ENCODE measurements around the gene LTC4S. TPM values are rescaled to one million over a fixed set of nuclear protein-coding genes. Genes with fewer than 3 reads are reported as not detected.
"Not testable (repeated sequence)": the region's sequence is repeated elsewhere in the genome, so short reads cannot be mapped to it uniquely, and the experiment has no call there.

LTC4S gene
- total RNA-seq, 1 experiment from 2014 or later: not detected

- DNase-seq (ENCODE audit: low read depth): no peak
Measured at GRCh38 chr5:179769271-179769670, 24.5 kb upstream of the LTC4S start.

- no peak for DNase-seq (ENCODE audit: low read depth)
Measured at GRCh38 chr5:179769796-179770195, 24.0 kb upstream of the LTC4S start.

GRCh38 chr5:179771311-179771895 is 22.4 kb upstream of the LTC4S start:
- no peak for DNase-seq (ENCODE audit: low read depth)

- no peak for DNase-seq (ENCODE audit: low read depth)
Measured at GRCh38 chr5:179772351-179772750, 21.4 kb upstream of the LTC4S start.

GRCh38 chr5:179773686-179774040 is 20.1 kb upstream of the LTC4S start:
- no peak for DNase-seq (ENCODE audit: low read depth)

- no peak for DNase-seq (ENCODE audit: low read depth)
Measured at GRCh38 chr5:179774442-179774841, 19.3 kb upstream of the LTC4S start.

- DNase-seq (ENCODE audit: low read depth): no peak
Measured at GRCh38 chr5:179776411-179776938, 17.3 kb upstream of the LTC4S start.

GRCh38 chr5:179777456-179777855 is 16.3 kb upstream of the LTC4S start:
- no peak for DNase-seq (ENCODE audit: low read depth)

GRCh38 chr5:179777909-179778308 is 15.9 kb upstream of the LTC4S start:
- no peak for DNase-seq (ENCODE audit: low read depth)

- DNase-seq (ENCODE audit: low read depth): no peak
Measured at GRCh38 chr5:179778591-179778990, 15.2 kb upstream of the LTC4S start.

- no peak for DNase-seq (ENCODE audit: low read depth)
Measured at GRCh38 chr5:179779826-179780225, 14.0 kb upstream of the LTC4S start.

- no peak for DNase-seq (ENCODE audit: low read depth)
Measured at GRCh38 chr5:179780362-179780761, 13.4 kb upstream of the LTC4S start.

- DNase-seq (ENCODE audit: low read depth): no peak
Measured at GRCh38 chr5:179781846-179782245, 11.9 kb upstream of the LTC4S start.

- no peak for DNase-seq (ENCODE audit: low read depth)
Measured at GRCh38 chr5:179783128-179783527, 10.7 kb upstream of the LTC4S start.

GRCh38 chr5:179786861-179787260 is 6.9 kb upstream of the LTC4S start:
- no peak for DNase-seq (ENCODE audit: low read depth)

GRCh38 chr5:179788193-179788854 is 5.5 kb upstream of the LTC4S start:
- no peak for DNase-seq (ENCODE audit: low read depth)

- DNase-seq (ENCODE audit: low read depth): not testable (repeated sequence)
Measured at GRCh38 chr5:179789278-179789677, 4.5 kb upstream of the LTC4S start.

- no peak for DNase-seq (ENCODE audit: low read depth)
Measured at GRCh38 chr5:179791881-179792611, 1.7 kb upstream of the LTC4S start.

GRCh38 chr5:179792612-179793467 is 946 bp upstream of the LTC4S start:
- no peak for DNase-seq (ENCODE audit: low read depth)

GRCh38 chr5:179794171-179794570 is 385 bp downstream of the LTC4S start:
- DNase-seq (ENCODE audit: low read depth): no peak

- DNase-seq (ENCODE audit: low read depth): no peak
Measured at GRCh38 chr5:179794575-179794974, 789 bp downstream of the LTC4S start.
